Activated CD4-positive, alpha-beta memory T cell treated with anti-CD3 and anti-CD28 coated beads for 36 hours (primary cell): ENCODE data around the gene CHST3. TPM values are rescaled to one million over a fixed set of nuclear protein-coding genes. Genes with fewer than 3 reads are reported as not detected.

ENCODE experiments used
- CTCF ChIA-PET: fragments of 350-600 bp; sonication (Branson Sonifier 250); formaldehyde crosslinking; loops from one replicate; lab custom pipeline; 2021; ENCODE audit warnings: antibody characterized with exemption, inconsistent platforms; lab: Charles Lee
- POLR2A ChIA-PET: fragments of 350-600 bp; sonication (Branson Sonifier 250); formaldehyde crosslinking; loops from one replicate; lab custom pipeline; 2021; ENCODE audit warnings: antibody characterized with exemption; lab: Charles Lee
- DNase-seq: peaks from one replicate; pipeline ENCODE4 v3.0.0-alpha.2; 2020
- H3K27ac Mint-ChIP-seq: one replicate; pipeline ENCODE4 v1.8.0; 2021; ENCODE audit warnings: mixed read lengths
- H3K27me3 Mint-ChIP-seq: one replicate; pipeline ENCODE4 v1.8.0; 2021; ENCODE audit warnings: mixed read lengths
- H3K36me3 Mint-ChIP-seq: one replicate; pipeline ENCODE4 v1.8.0; 2021; ENCODE audit warnings: mixed read lengths
- H3K4me1 Mint-ChIP-seq: one replicate; pipeline ENCODE4 v1.8.0; 2021; ENCODE audit warnings: low read depth, mixed read lengths
- H3K4me3 Mint-ChIP-seq: one replicate; pipeline ENCODE4 v1.8.0; 2021; ENCODE audit warnings: mild to moderate bottlenecking, mixed read lengths
- H3K9me3 Mint-ChIP-seq: one replicate; pipeline ENCODE4 v1.8.0; 2021; ENCODE audit warnings: mixed read lengths
- intact Hi-C: fragments of 100-400 bp; cut with micrococcal nuclease; formaldehyde crosslinking; loops from one replicate; pipeline ENCODE4 v1.15.1; 2023
- total RNA-seq, 2 experiments: library from RNA; stranded (reverse); gene quantifications; one replicate each; pipeline ENCODE4 v1.2.3, GENCODE V29; 2021

CHST3 gene
- total RNA-seq, 2 experiments from 2014 or later, result 0.19 to 0.31 TPM

GRCh38 chr10:72009425-72010081, 45.4 kb downstream of the CHST3 start:
- Mint-ChIP-seq H3K4me3 (no peak overlapping the region), H3K27ac (no peak overlapping the region), H3K9me3 (no peaks in the 10 kb centered on the region), H3K27me3 (no peaks in the 10 kb centered on the region), H3K36me3 (no peaks in the 10 kb centered on the region), H3K4me1 (no peaks in the 10 kb centered on the region)
- no peak for DNase-seq
- intact Hi-C loops, result no loop called here
- POLR2A ChIA-PET, result no interaction called here
- CTCF ChIA-PET, result no interaction called here

DNA sequence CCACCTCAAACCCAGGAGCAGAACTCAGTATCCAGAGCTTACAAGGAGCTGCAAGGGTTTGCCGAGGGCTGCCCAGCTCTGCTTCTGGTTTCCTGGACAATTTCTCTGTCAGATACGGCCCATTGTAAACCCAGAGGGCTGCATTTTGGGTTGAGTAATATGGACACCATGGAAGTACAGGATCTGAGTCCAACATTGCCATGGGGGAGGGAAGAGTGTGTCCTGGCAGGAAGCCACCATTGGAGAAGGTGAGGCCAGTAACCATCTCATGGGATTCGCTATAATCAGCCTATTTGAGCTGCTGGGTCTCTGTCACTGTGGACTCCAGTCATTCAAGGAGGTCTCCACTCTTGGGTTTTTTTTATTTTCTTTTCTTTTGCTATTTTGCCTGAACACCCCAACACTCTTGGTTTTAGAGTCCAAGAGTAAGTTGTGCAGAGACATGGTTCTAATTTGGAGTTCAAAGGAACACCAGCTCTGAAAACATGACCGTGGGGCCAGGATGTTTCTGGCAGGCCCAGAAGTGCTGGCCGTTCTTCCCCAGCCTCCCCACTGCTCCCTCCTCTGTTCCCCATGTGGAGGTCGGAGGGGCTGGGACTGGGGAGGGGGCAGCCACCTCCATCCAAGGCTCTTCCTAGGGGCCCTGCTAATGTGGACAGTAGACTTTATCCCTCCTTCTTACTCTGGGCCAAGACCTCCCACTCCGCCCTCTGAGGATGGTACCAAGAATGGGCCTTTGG, 46.2 kb downstream of the CHST3 start:
- H3K36me3 Mint-ChIP-seq, result no peaks in the 10 kb centered on the region
- no peak overlapping the region for H3K27ac Mint-ChIP-seq
- intact Hi-C loops, result no loop called here
- POLR2A ChIA-PET, result no interaction called here
- CTCF ChIA-PET, result interaction anchor here (0.6 kb wide), 1 partner anchor 113 kb away, joined by 3 read pairs; no protein-coding TSS in a partner anchor
- no peaks in the 10 kb centered on the region for H3K4me1 Mint-ChIP-seq
- no peaks in the 10 kb centered on the region for H3K27me3 Mint-ChIP-seq
- no peak overlapping the region for H3K4me3 Mint-ChIP-seq
- no peaks in the 10 kb centered on the region for H3K9me3 Mint-ChIP-seq
- DNase-seq, result no peak

DNA sequence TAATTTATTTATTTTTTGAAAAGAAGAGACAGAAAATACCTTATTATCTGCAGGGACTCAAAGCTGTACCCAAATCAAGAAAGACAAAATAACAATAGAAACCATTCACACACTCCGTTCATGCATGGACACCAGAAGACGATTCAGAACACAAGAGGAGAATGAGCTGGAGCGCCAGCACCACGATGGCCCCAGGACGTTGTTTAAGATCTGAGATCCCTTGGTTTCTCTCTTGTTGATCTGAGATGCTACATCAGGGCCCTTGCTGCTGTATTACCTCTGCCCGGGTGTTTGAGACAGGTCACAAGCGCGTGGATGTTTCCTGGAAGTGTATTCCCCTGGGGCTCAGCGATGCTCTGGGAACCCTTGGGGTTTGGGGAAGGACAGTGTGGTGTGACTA, 46.8 kb downstream of the CHST3 start:
- CTCF ChIA-PET, result no interaction called here

DNA sequence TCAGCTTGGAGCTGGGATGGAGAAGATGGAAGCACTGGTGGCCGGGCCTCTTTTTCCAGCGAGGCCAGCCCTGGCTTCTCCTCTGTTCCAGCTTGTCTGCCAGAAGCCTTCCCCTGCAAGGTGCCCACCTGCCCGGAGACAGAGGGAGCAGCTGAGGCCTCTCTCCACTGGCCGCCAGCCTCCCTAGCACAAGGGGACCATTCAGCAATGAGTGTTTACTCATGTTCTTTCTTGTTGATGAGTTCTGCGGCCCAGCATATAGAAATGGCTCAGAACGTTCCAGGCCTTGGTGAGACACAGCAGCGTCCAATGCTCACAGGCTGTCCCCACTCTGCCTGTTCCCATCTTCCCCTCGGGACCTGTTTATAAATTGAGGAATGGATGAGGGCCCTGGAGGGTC, 47.3 kb downstream of the CHST3 start:
- ChIA-PET CTCF (no interaction called here), POLR2A (no interaction called here)
- Mint-ChIP-seq H3K36me3 (no peaks in the 10 kb centered on the region), H3K27me3 (no peaks in the 10 kb centered on the region), H3K4me1 (no peaks in the 10 kb centered on the region), H3K4me3 (no peak overlapping the region), H3K27ac (no peak overlapping the region), H3K9me3 (no peaks in the 10 kb centered on the region)
- no peak for DNase-seq
- intact Hi-C loops, result no loop called here

More for the DNA sequence above, 46.8 kb downstream of the CHST3 start:
- H3K4me1 Mint-ChIP-seq, result no peaks in the 10 kb centered on the region
- no peaks in the 10 kb centered on the region for H3K27me3 Mint-ChIP-seq
- no peak overlapping the region for H3K4me3 Mint-ChIP-seq
- no peaks in the 10 kb centered on the region for H3K36me3 Mint-ChIP-seq
- DNase-seq, result no peak
- intact Hi-C loops, result no loop called here
- H3K27ac Mint-ChIP-seq, result no peak overlapping the region
- H3K9me3 Mint-ChIP-seq, result no peaks in the 10 kb centered on the region
- POLR2A ChIA-PET, result no interaction called here

- POLR2A ChIA-PET, result no interaction called here
- Mint-ChIP-seq H3K4me3 (no peak overlapping the region), H3K36me3 (no peaks in the 10 kb centered on the region), H3K27ac (no peak overlapping the region), H3K27me3 (no peaks in the 10 kb centered on the region), H3K9me3 (no peaks in the 10 kb centered on the region), H3K4me1 (no peaks in the 10 kb centered on the region)
- CTCF ChIA-PET, result interaction anchor here (1.7 to 2.8 kb wide), 2 partner anchors 37 to 115 kb away, joined by 5 to 14 read pairs; no protein-coding TSS in a partner anchor
- DNase-seq, result no peak
- intact Hi-C loops, result no loop called here
Observed at GRCh38 chr10:72011976-72012512, 47.8 kb downstream of the CHST3 start.

DNA sequence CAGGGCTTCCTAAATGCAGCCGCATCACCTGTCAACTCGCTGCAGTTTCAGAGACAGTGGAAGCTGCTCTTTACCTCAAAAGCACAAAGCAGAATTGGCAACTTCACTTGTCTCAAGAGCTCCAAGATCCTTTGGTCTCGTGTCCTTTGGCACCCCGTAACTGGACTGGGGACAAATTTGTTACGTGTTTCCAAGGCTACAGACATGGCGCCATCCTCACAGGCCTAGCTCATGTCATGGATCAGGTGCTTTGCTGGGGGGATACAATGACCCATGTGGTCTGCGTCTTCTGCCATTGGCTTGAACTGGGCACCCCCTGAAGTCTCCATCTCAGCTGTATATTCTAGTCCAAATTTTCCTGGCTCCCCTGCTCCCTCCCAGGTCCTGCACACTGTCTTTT, 48.6 kb downstream of the CHST3 start:
- ChIA-PET POLR2A (no interaction called here), CTCF (interaction anchor here (1.7 to 2.8 kb wide), 2 partner anchors 37 to 116 kb away, joined by 5 to 14 read pairs; no protein-coding TSS in a partner anchor)
- no peaks in the 10 kb centered on the region for H3K9me3 Mint-ChIP-seq
- H3K27me3 Mint-ChIP-seq, result no peaks in the 10 kb centered on the region
- no peaks in the 10 kb centered on the region for H3K4me1 Mint-ChIP-seq
- H3K36me3 Mint-ChIP-seq, result no peaks in the 10 kb centered on the region
- H3K27ac Mint-ChIP-seq, result no peak overlapping the region
- no peak overlapping the region for H3K4me3 Mint-ChIP-seq
- intact Hi-C loops, result no loop called here
- no peak for DNase-seq

DNA sequence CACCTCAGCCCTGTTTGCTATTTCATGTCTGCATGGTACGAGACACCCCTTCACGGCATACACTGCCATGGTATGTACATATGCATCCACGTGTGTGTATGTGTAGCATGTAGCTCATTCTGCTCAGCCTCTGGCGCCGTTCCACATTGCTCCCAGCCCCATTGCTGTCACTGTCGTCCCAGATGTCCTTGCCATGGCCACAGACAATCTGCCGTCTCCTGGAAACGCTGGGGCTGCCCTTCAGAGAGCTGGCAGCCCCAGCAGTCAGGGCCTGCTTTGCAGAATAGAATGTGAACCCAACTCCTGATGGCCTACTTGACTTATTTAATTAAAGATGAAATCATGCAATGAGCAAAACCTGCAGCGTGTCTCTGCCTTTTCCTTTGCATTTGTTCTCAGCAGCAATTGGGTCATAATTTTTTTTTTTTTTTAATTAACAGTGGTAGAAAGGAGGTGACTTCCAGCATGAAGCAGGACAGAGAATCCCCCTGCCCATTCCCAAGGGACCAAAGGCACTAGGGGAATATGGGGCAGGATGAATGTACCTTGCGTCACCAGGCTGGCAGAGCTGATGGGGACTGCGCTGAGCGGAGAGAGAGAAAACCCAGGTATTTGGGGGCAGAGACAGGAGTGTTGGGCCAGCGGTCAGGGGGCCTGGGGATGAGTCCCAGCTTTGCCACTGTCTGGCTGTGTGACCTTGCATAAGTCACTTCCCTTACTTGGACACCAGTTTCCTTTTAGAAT, 49.2 kb downstream of the CHST3 start:
- ChIA-PET POLR2A (no interaction called here), CTCF (interaction anchor here (0.7 to 2.8 kb wide), 3 partner anchors 36 to 117 kb away, joined by 3 to 14 read pairs (median 5); no protein-coding TSS in a partner anchor)
- Mint-ChIP-seq H3K4me1 (no peaks in the 10 kb centered on the region), H3K27me3 (no peaks in the 10 kb centered on the region), H3K36me3 (no peaks in the 10 kb centered on the region), H3K4me3 (no peak overlapping the region), H3K9me3 (no peaks in the 10 kb centered on the region), H3K27ac (no peak overlapping the region)
- DNase-seq, result no peak
- intact Hi-C loops, result no loop called here

DNA sequence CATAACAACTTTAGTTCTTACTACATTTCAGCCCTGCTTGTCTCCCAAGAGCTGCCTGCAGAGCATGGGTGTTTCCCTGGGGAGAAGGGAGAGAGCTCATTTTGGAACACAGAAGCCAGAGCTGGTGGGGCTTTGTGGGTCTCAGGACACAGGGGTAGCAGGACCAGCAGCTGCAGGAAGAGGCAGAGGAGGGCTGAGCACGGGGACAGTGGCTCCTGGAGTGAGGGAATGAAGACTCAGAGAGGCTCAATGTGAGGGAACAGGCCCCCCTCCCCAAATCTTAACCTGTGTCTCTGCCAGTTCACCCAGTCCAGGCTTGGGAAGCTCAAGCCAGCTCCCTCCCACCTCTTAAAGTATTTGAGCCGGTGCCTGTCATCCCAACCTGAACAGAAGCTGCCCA, 50.0 kb downstream of the CHST3 start:
- Mint-ChIP-seq H3K27me3 (no peaks in the 10 kb centered on the region), H3K4me1 (no peaks in the 10 kb centered on the region), H3K9me3 (no peaks in the 10 kb centered on the region), H3K4me3 (no peak overlapping the region), H3K27ac (no peak overlapping the region), H3K36me3 (no peaks in the 10 kb centered on the region)
- no peak for DNase-seq
- CTCF ChIA-PET, result interaction anchor here (0.7 to 2.8 kb wide), 2 partner anchors 35 to 43 kb away, joined by 3 to 14 read pairs; no protein-coding TSS in a partner anchor
- intact Hi-C loops, result no loop called here
- POLR2A ChIA-PET, result no interaction called here

- Mint-ChIP-seq H3K9me3 (no peaks in the 10 kb centered on the region), H3K4me3 (no peak overlapping the region), H3K36me3 (no peaks in the 10 kb centered on the region), H3K27me3 (no peaks in the 10 kb centered on the region), H3K27ac (no peak overlapping the region), H3K4me1 (no peaks in the 10 kb centered on the region)
- POLR2A ChIA-PET, result no interaction called here
- DNase-seq, result no peak
- intact Hi-C loops, result no loop called here
- CTCF ChIA-PET, result interaction anchor here (2.8 kb wide), 1 partner anchor 34 kb away, joined by 14 read pairs; no protein-coding TSS in a partner anchor
Observed at GRCh38 chr10:72014785-72015480, 50.7 kb downstream of the CHST3 start.

GRCh38 chr10:72015841-72016240, 51.6 kb downstream of the CHST3 start:
- Mint-ChIP-seq H3K36me3 (no peaks in the 10 kb centered on the region), H3K4me3 (no peak overlapping the region), H3K4me1 (peaks cover under 1% of the 10 kb centered on the region), H3K27ac (no peak overlapping the region), H3K27me3 (no peaks in the 10 kb centered on the region), H3K9me3 (no peaks in the 10 kb centered on the region)
- ChIA-PET POLR2A (no interaction called here), CTCF (no interaction called here)
- no peak for DNase-seq
- intact Hi-C loops, result no loop called here

DNA sequence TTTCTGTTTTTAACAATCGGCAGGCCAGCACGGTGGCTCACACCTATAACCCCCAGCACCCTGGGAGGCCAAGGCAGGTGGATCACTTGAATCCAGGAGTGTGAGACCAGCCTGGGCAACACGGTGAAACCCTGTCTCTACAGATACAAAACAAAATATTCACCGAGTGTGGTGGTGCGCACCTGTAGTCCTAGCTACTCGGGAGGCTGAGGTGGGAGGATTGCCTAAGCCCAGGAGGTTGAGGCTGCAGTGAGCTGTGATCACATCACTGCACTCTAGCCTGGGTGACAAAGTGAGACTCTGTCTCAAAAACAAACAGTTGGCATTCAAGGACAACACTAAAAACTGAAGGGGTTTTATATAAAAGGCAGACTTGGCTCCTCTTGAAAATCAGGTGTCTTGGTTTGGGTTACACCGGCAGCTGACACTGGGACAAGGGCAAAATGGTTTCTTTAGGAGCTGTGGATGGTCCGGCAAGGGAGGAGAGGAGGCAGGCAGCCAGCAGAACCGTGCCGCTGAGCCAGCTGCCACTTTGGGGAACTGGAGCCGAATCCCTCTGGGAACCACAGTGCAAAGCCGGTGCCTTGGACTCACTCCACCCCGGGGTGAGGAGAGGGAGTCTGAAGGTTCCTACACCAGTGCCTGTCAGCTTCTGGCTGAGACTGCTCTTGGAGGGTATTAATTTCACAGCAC, 52.6 kb downstream of the CHST3 start:
- intact Hi-C loops, result no loop called here
- Mint-ChIP-seq H3K27ac (no peak overlapping the region), H3K4me3 (no peak overlapping the region), H3K36me3 (no peaks in the 10 kb centered on the region), H3K4me1 (peaks cover 5% of the 10 kb centered on the region), H3K27me3 (no peaks in the 10 kb centered on the region), H3K9me3 (no peaks in the 10 kb centered on the region)
- POLR2A ChIA-PET, result no interaction called here
- CTCF ChIA-PET, result no interaction called here
- no peak for DNase-seq
